CD14-positive monocyte (primary cell): Measurements from ENCODE around the gene UROS. TPM values are rescaled to one million over a fixed set of nuclear protein-coding genes. Genes with fewer than 3 reads are reported as not detected.

ENCODE experiments used
- DNase-seq, 3 donors: peaks; one replicate each; pipeline ENCODE4 v3.0.0-alpha.2; 2011 to 2022
- H2AFZ ChIP-seq: 2 replicates; pipeline ENCODE4 v1.6.0; 2012; ENCODE audit warnings: mild to moderate bottlenecking, low read depth, low read length, inconsistent platforms; ENCODE audit not compliant: insufficient read depth, poor library complexity, severe bottlenecking
- H3K27ac ChIP-seq, 2 donors: 1 replicate in 1 of 2; 2 replicates in 1 of 2; pipeline ENCODE4 v1.5.1; 2012 to 2013; ENCODE audit warnings: low read length in 2 of 2, control low read depth in 1 of 2, inconsistent platforms in 1 of 2, low read depth in 1 of 2, mild to moderate bottlenecking in 1 of 2
- H3K27me3 ChIP-seq, 2 donors: one replicate each; pipeline versions ENCODE4 v1.6.0 to v1.6.1; 2011 to 2013; ENCODE audit warnings: low read length in 2 of 2; ENCODE audit not compliant: control insufficient read depth in 2 of 2, insufficient read depth in 2 of 2
- H3K36me3 ChIP-seq, 2 donors: replicated peaks in 1 of 2; 1 replicate in 1 of 2; 2 replicates in 1 of 2; pipeline versions ENCODE4 v1.5.1 to v1.6.1; 2012 to 2013; ENCODE audit warnings: low read length in 2 of 2, control low read depth in 1 of 2, inconsistent platforms in 1 of 2, mild to moderate bottlenecking in 1 of 2; ENCODE audit not compliant: insufficient read depth in 2 of 2, control insufficient read depth in 1 of 2
- H3K4me1 ChIP-seq, 2 donors: 1 replicate in 1 of 2; 2 replicates in 1 of 2; pipeline versions ENCODE4 v1.5.1 to v1.6.1; 2012 to 2013; ENCODE audit warnings: low read length in 2 of 2, control low read depth in 1 of 2, inconsistent platforms in 1 of 2, mild to moderate bottlenecking in 1 of 2, moderate library complexity in 1 of 2; ENCODE audit not compliant: insufficient read depth in 2 of 2, control insufficient read depth in 1 of 2
- H3K4me2 ChIP-seq: replicated peaks from 2 replicates; pipeline ENCODE3; 2012; ENCODE audit warnings: low read length, moderate library complexity, mild to moderate bottlenecking; ENCODE audit not compliant: poor library complexity, severe bottlenecking; ENCODE audit errors: extremely low read depth
- H3K4me3 ChIP-seq, 3 experiments: fragments of 200-600 bp in 1 of 3; sonication (generic) in 1 of 3; replicated peaks in 1 of 3; 1 replicate in 2 of 3; 2 replicates in 1 of 3; pipeline ENCODE4 v1.5.1; 2011 to 2013; ENCODE audit warnings: low read length in 3 of 3, mild to moderate bottlenecking in 3 of 3, control low read depth in 2 of 3, low read depth in 2 of 3, inconsistent platforms in 1 of 3, moderate library complexity in 1 of 3
- H3K79me2 ChIP-seq: 2 replicates; pipeline ENCODE4 v1.6.0; 2012; ENCODE audit warnings: mild to moderate bottlenecking, control low read depth, inconsistent platforms, low read length, moderate library complexity; ENCODE audit not compliant: insufficient read depth
- H3K9ac ChIP-seq: 2 replicates; pipeline ENCODE4 v1.6.0; 2017; ENCODE audit warnings: low read length, mild to moderate bottlenecking; ENCODE audit not compliant: insufficient read depth, poor library complexity, severe bottlenecking
- H3K9me3 ChIP-seq, 2 donors: replicated peaks in 1 of 2; 1 replicate in 1 of 2; 2 replicates in 1 of 2; pipeline versions ENCODE4 v1.5.1 to v1.6.1; 2012 to 2013; ENCODE audit warnings: low read length in 2 of 2, control low read depth in 1 of 2; ENCODE audit not compliant: control insufficient read depth in 1 of 2, insufficient read depth in 1 of 2
- H4K20me1 ChIP-seq: 2 replicates; pipeline ENCODE4 v1.6.0; 2012; ENCODE audit warnings: mild to moderate bottlenecking, low read length, control low read depth, moderate library complexity; ENCODE audit not compliant: insufficient read depth
- H3K27ac Mint-ChIP-seq, 7 donors: one replicate each; pipeline ENCODE4 v1.8.0; 2020; ENCODE audit warnings: mild to moderate bottlenecking in 7 of 7, mixed read lengths in 7 of 7, moderate library complexity in 6 of 7, inconsistent platforms in 2 of 7
- H3K27me3 Mint-ChIP-seq, 3 donors: one replicate each; pipeline ENCODE4 v1.8.0; 2021 to 2022; ENCODE audit warnings: low read depth in 3 of 3, mild to moderate bottlenecking in 3 of 3, mixed read lengths in 3 of 3, moderate library complexity in 3 of 3, inconsistent platforms in 1 of 3
- H3K36me3 Mint-ChIP-seq, 2 donors: one replicate each; pipeline ENCODE4 v1.8.0; 2020; ENCODE audit warnings: mixed read lengths in 2 of 2, inconsistent platforms in 1 of 2, mild to moderate bottlenecking in 1 of 2
- H3K4me1 Mint-ChIP-seq: one replicate; pipeline ENCODE4 v1.8.0; 2020; ENCODE audit warnings: mild to moderate bottlenecking, mixed read lengths
- H3K4me3 Mint-ChIP-seq, 2 donors: one replicate each; pipeline ENCODE4 v1.8.0; 2020; ENCODE audit warnings: mild to moderate bottlenecking in 2 of 2, mixed read lengths in 2 of 2, moderate library complexity in 1 of 2
- H3K9me3 Mint-ChIP-seq, 7 donors: one replicate each; pipeline ENCODE4 v1.8.0; 2020 to 2022; ENCODE audit warnings: mixed read lengths in 7 of 7, mild to moderate bottlenecking in 6 of 7, moderate library complexity in 6 of 7, inconsistent platforms in 2 of 7
- CTCF ChIP-seq: fragments of 200-600 bp; IDR thresholded peaks from one replicate; pipeline ENCODE4 v1.8.0; 2022; ENCODE audit warnings: antibody characterized with exemption, mild to moderate bottlenecking
- WGBS: methylation state at CpG from one replicate; pipeline ENCODE4 v1.1.5; 2013; ENCODE audit warnings: missing lambda C conversion rate; ENCODE audit not compliant: insufficient coverage; 5-methylcytosine and 5-hydroxymethylcytosine counted together
- intact Hi-C, 2 donors: fragments of 100-400 bp; cut with micrococcal nuclease; formaldehyde crosslinking; loops; one replicate each; pipeline versions ENCODE4 v1.15.0 to v1.15.1; 2023
- polyA plus RNA-seq, 3 donors: library from polyadenylated mRNA; depleted of rRNA in 1 of 3; unstranded in 2 of 3; stranded (reverse) in 1 of 3; fragments of 300-500 nt in 2 of 3; fragments of >200 nt in 1 of 3; fragmentation: Illumina TruSeq in 2 of 3; gene quantifications; 1 replicate in 2 of 3; 2 replicates in 1 of 3; pipeline ENCODE4 v1.2.3, GENCODE V29; 2012 to 2021

Gene UROS
- polyA plus RNA-seq, 3 donors: 18.1 to 42.3 (median 39.8) TPM

GRCh38 chr10:125756196-125756595 is 66.9 kb downstream of the UROS start:
- WGBS: 80% methylated on average over 4 of the region's 5 CpGs
- H3K27ac ChIP-seq: no peak overlapping the region
- Mint-ChIP-seq H3K4me3 (no peak overlapping the region), H3K36me3 (peaks cover 80 to 92% of the 10 kb centered on the region in 2 donors), H3K9me3 (no peaks in the 10 kb centered on the region), H3K27ac (no peak overlapping the region), H3K27me3 (no peaks in the 10 kb centered on the region), H3K4me1 (no peaks in the 10 kb centered on the region)
- H3K4me3 ChIP-seq: no peak overlapping the region
- no peak overlapping the region for H3K4me2 ChIP-seq
- no peaks in the 10 kb centered on the region for H4K20me1 ChIP-seq
- H3K4me1 ChIP-seq: no peaks in the 10 kb centered on the region
- no peak for DNase-seq
- H3K9me3 ChIP-seq: no peaks in the 10 kb centered on the region
- H3K27me3 ChIP-seq: no peaks in the 10 kb centered on the region
- H3K79me2 ChIP-seq: no peaks in the 10 kb centered on the region
- no peak overlapping the region for H2AFZ ChIP-seq
- no peak for TF ChIP-seq CTCF
- H3K36me3 ChIP-seq: peaks cover 86 to 100% of the 10 kb centered on the region in 2 donors
- intact Hi-C loops: no loop called here
- H3K9ac ChIP-seq: no peak overlapping the region

GRCh38 chr10:125747417-125747816 is 75.6 kb downstream of the UROS start:
- H3K4me1 Mint-ChIP-seq: no peaks in the 10 kb centered on the region

More at GRCh38 chr10:125747417-125747816, 75.6 kb downstream of the UROS start:
- peaks cover 0 to 1% (median 0%) of the 10 kb centered on the region in 3 donors for H3K27me3 Mint-ChIP-seq
- Histone ChIP-seq H4K20me1 (no peaks in the 10 kb centered on the region), H3K27me3 (no peaks in the 10 kb centered on the region), H3K4me1 (no peaks in the 10 kb centered on the region), H3K4me2 (no peak overlapping the region), H3K36me3 (peaks cover 95 to 99% of the 10 kb centered on the region in 2 donors), H3K79me2 (no peaks in the 10 kb centered on the region), H3K27ac (no peak overlapping the region), H3K4me3 (no peak overlapping the region), H3K9me3 (no peaks in the 10 kb centered on the region), H3K9ac (no peak overlapping the region), H2AFZ (no peak overlapping the region)
- H3K27ac Mint-ChIP-seq: no peak overlapping the region
- H3K9me3 Mint-ChIP-seq: no peaks in the 10 kb centered on the region
- WGBS: no CpG with 5 or more reads among the region's 5 CpGs
- TF ChIP-seq CTCF: no peak
- intact Hi-C loops: no loop called here
- peaks cover 89 to 98% of the 10 kb centered on the region in 2 donors for H3K36me3 Mint-ChIP-seq
- DNase-seq: no peak
- H3K4me3 Mint-ChIP-seq: no peak overlapping the region
